Renal pelvis (tissue), 12 donors: ENCODE measurements around the gene ALOX12B. TPM values are rescaled to one million over a fixed set of nuclear protein-coding genes. Genes with fewer than 3 reads are reported as not detected.

ENCODE experiments used
- DNase-seq: peaks from one replicate; pipeline ENCODE4 v3.0.0-alpha.2; 2013
- long read RNA-seq, 16 experiments: transcript quantifications; one replicate each; lab custom pipeline, GENCODE V29; 2026
- polyA plus RNA-seq, 3 donors: library from polyadenylated mRNA; unstranded; fragments of 120-200 nt; gene quantifications; one replicate each; pipeline ENCODE4 v1.2.1, GENCODE V29; 2013; ENCODE audit not compliant: insufficient read length in 3 of 3

Gene ALOX12B
- 1 to 10 TPM in 1 of 3 donors, under 1 TPM in 2; 0.48 to 1.0 (median 0.90) TPM for polyA plus RNA-seq
- long read RNA-seq, donor 1 = 0 reads
- long read RNA-seq, donor 2 = 0 reads
- long read RNA-seq, donor 3 = 0 reads
- long read RNA-seq, donor 4, partial matches to known transcripts = 0 of 1 reads
- long read RNA-seq, donor 4, other reads (novel, unspliced or antisense) = 0 of 1 reads
- long read RNA-seq, donor 5 = 0 reads
- long read RNA-seq, donor 6 = 0 reads
- long read RNA-seq, donor 7 = 0 reads
- long read RNA-seq, donor 8 = 0 reads
- long read RNA-seq, donor 9 = 0 reads
- long read RNA-seq, donor 10 = 0 reads
- long read RNA-seq, donor 11 = 0 reads
- long read RNA-seq, donor 12 = 0 reads
- long read RNA-seq, donor 13 = 0 reads
- long read RNA-seq, donor 14 = 0 reads
- long read RNA-seq, donor 15 = 0 reads
- long read RNA-seq, donor 16 = 0 reads

DNA sequence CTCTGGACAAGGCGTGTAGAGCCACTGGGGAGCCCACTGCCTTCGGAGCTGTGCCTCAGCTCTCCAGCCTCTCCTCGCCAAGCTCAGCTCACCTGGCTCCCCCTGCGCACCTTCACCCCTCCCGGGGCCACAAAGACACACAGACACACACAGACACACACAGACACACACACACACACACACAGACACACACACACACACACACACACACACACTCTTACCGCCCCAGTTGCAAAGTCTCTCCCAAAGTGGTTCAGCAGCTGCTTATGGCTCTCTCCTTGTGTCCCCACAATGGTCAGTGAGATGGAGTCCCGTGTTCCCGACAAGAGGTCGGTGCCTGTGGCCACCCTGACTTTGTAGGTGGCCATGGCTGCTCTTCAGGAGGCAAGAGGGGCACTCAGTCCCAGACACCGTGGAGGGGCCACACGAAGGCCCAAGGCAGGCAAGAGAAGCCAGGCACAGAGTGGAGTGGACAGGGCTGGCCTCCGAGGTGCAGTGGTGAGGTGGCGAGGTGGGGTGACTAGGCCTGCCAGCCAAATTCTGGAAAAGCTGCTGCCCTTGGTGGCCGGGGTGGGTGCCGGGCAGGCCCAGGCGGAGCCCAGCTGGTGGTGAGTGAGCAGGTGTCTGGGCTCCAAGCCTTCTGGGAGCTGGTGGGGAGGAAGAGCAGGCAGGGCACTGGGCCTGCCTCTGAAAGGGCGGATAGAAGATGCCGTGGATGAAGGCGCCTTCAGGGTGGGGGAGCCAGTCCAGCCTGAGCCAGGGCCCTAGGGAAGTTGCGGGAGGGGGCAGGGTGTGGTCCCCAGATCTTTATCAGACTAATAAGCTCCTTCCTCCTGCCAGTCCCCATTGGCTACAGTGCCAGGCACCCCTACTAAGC, at the start of gene ALOX12B:
ALOX12B (minus strand) TSS at position 642 of the 877 bp plus-strand sequence; CDS start at position 368, 274 bp downstream.
- DNase-seq = no peak

DNA sequence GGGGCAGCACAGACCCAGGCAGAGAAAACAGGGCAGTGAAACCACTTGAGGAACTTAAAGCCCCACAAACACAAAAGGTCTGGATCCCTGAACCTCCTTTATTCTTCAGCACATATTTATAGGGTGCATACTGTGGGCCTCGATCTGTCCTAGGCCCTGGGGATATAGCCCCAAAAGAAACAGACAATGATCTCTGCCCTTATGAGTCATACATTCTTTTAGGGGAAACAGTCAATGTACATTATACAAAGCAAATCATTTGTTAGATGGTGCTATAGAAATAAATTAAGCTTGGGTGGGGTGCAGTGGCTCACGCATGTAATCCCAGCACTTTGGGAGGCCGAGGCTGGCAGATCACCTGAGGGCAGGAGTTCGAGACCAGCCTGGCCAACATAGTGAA, 46.4 kb upstream of the ALOX12B start:
- no peak for DNase-seq

DNA sequence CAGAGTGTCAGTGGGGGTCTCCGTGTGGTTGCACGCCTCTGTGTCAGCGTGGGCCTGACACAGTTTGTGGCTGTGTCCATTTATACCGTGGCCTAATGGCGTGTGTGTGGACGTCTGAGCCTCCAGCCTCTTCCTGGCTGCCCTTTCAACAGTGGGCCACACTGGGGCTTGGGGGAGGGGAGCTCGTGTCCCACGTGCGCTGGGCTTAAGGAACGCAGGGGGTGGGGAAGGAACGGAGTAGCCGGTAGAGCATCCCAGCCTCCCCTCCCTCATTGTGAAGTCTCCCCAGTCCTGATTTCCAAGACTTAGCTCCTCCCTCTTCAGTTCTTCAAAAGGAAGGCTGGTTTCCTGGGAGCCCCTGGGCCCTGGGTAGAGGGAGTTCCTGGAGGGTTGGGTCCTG, 45.9 kb upstream of the ALOX12B start:
- DNase-seq = no peak

- no peak for DNase-seq
Observed at GRCh38 chr17:8131844-8132441, 44.4 kb upstream of the ALOX12B start.

DNA sequence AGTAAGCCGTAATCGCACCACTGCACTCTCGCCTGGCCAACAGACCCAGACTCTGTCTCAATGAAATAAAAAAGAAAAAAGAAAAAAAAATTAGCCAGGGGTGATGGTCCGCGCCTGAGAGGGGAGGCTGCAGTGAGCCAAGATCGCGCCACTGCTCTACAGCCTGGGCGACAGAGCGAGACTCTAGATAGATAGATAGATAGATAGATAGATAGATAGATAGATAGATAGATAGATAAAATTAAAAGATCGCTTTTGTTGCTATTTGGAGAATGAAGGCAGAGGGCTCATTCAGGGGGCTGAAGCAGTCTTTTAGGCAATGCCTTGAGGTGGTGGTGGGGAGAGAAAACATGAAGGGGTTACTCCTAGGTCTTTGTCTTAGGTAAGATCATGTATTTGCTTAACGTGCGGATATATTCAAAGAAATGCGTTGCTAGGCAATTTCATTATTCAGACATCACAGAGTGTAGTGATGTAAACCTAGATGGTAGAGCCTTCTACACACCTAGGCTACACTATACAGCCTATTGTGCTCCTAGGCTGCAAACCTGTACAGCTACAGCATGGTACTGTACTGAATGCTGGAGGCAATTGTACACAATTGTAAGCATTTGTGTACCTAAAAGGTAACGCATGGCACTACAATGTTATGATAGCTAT, 40.7 kb upstream of the ALOX12B start:
- DNase-seq = no peak

DNA sequence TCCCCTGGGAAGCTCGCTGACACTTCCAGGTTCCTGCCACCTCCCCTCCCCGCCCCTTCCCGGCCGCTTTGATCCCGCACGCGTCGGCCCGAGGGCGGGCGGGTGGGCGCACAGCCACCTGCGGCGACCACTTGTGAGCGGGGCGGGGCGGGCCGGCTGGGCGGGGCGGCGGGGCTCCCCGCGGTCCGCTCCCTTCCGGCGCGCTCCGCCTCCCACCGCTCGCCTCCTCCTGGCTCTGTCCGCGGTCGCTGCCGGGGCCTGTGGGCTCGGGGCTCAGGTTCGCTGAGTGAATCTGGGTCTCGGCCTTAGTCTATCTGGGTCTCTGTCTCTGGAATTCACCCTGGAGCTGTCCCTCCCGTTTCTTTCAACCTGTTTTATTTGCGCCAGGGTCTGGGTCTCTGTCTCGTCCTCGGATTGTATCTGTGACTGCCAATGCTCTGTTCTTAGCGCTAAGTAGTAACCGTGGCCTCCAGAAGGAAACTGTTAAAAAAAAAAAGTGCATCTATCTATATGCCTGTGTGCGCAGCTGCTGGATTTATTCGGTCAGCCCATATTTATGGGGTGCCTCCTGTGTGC, 39.1 kb upstream of the ALOX12B start:
- peak; percentile 33 for DNase-seq

DNA sequence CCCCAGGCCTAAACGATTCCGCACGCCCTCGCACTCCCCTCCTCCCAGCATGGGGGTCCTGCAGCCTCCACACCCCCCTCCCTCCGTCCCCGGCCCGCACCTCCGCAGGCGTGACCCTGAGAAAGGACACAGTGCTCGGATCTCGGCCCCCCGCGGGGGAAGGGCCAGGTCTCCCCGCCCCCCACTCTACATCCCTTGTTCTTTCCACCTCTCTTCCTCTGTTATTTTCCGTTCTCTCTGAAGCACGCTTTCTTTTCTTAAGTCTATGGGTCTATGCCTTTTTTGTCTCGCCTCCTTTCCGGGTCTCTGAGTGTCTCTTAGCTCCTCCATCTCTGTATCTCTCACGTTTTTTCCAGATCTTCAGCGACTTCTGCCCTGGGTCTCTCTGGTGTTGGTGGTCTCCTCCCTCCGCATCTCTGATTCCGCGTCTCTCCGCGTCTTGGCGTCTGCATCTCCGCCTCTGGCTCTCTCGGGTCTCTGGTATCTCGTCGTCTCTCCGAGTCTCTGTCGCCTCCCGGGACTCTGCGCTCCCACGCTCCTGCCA, 38.5 kb upstream of the ALOX12B start:
- DNase-seq = no peak

GRCh38 chr17:8125154-8125946, 37.8 kb upstream of the ALOX12B start:
- DNase-seq = peak; percentile 82

GRCh38 chr17:8124350-8125153, 37.0 kb upstream of the ALOX12B start:
- no peak for DNase-seq

DNA sequence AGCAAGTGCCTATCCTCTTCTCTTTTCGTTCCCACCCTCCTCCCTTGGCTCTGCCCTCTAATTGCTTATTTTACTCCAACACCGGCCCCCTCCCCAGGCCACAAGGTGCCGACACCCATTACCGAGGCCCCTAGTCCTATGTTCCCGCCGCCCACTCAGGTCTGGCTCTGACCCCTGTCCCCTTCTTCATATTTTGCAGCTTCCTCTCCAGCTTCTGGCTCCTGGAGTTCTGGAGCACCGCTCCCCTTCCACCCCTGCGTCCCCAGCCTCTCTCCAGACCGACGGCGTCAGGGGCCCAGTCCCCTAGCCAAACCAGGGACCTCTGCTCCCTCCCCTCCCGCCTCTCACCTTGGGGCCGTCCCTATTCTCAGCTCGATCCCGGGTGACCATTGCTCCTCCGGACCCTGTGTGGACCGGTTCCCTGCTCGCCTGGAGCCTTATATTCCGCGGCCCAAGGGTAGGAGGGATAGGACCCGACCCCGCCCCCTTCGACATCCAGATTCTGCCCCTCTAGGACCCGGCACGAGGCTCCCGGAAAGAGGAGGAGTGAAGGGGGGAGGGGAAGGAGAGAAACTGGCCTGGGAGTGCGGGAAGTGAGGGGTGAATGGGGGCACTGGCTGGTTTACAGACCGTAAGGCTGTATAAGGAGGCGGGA, 36.3 kb upstream of the ALOX12B start, which contains the start of gene HES7:
HES7 (minus strand) TSS at position 412 of the 655 bp plus-strand sequence; CDS start at position 390, 22 bp downstream.
- DNase-seq = no peak

DNA sequence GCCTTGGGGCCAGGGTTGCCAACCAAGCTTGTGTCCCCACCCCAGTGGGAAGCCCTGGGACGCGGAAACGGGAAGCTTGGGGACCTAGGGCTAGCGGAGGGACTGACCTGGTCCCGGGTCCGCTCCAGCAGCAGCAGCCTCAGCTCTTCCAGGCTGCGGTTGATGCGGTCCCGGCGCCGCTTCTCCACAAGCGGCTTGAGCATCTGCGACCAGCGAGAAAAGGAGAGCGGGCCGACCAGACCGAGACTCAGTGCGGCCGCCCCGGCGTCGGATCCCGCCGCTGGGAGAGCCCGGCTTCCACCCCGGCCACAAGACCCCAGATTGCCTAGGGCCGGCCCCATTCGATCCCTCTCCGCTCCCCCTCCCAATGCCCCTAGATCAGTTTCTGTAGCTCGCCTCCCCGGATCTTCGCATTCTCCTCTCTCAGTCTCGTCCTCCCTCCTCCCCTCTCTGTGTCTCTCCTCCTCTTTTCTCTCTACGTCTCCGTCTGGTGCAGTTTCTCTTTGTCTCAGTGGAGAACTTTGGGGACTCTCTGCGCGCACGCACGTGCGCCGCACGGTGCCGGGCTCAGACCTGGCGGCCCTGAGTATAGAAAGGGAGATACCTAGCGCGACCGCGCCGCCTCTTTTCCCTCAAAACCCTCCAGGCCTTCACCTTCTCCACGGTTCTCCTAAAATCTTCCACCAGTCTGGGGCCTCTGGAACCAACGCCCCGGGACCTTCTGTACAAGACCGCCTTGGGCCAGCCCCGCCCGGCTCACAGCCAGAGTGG, 35.6 kb upstream of the ALOX12B start:
- no peak for DNase-seq

DNA sequence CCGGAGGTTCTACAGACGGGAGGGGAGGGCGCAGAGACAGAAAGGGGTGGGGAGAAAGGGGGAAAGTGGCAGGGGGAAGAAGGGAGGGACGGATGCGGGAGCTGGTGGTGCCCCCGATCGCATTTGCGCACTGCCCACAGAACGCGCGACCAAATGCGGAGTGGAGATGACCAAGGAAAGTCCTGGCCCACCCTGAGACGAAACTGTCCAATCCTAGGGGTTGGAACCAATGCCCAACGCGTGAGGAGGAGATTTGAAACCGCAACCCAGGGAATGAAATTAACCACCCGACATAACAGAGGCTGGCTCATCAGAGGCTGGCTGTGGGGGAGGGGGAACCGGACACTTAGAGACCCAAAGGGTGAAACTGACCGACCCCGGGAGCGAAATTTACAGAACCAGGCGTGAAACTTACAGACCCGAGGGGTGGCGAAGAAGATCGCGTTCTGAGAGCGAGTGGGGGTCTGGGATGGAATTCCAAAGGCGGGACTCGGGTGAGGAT, 35.0 kb upstream of the ALOX12B start:
- DNase-seq = no peak

GRCh38 chr17:8121681-8122421, 34.3 kb upstream of the ALOX12B start:
- DNase-seq = no peak

DNA sequence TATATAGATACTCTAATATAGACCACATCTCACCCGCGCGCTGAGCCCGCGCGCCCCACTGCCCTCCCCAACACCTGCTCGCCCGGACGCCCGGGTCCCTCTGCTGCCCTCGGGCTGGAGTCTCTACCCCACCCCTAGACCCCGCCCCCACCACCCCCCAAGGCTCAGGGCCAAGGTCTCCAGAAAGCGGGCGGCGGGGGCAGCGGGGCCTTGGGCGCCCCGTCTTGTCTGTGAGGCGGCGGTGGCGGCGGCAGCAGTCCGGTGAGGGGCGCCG, 33.8 kb upstream of the ALOX12B start:
- DNase-seq = no peak

DNA sequence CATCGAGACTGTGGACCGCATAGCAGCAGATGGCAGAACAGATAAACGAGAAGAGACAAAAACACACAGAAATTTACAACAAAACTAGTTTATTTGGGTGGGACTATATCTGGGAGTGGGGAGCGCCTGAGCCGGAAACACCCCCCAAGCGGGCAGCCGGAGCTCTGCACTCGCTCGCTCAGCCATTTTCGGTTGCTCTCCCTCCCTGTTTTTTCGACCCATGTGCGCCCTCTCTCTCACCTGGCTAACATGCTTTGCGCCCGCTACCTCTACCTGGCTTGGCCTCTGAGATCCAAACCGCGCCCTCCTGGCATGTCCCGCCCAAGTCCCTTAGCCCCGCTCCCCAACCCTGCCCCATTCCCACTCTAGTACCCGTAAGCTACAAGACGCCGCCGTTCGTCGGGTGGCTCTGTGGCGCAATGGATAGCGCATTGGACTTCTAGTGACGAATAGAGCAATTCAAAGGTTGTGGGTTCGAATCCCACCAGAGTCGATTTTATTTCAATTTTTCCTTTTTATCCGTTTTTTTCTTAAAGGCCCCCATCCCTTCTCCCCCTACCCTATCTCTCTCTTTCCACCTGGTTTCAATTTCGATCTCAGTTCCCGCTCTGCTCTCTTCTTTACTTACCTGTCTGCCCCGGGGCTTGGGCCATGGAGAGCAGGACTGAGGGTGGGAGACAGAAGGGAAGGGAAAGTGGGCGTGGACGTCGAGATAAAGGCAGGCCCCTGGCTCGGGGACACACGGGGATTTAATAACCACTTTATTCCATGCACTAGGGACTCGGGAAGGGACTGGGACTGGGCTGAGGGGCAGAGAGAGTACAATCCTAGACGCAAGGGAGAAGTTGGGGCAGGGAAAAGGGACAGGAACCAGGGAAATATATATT, 33.2 kb upstream of the ALOX12B start:
- DNase-seq = no peak
